ENCODE measurements around the gene ANKRD44.

The ANKRD44 gene

DNA sequence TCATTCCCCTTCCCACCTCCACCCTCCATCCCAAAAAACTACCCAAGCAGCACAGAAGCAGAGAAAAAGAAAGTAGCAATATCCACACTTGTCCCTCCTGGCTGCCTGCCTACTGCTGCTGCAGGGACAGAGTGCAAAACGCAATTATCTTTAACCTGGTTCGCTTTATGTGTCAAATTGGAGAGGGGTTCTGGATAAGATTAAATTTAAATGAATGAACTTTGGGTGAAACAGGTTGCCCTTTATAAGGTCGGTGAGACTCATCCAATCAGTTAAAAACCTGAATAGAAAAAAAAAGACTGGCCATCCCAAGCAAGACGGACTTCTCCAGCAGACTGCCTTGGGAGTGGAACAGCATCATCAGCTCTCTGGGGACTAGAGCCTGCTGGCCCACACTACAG lies 62.6 kb downstream of the ANKRD44 start:
- Histone ChIP-seq H3K4me2 (ENCODE audit: low read depth, low read length, poor library complexity, severe bottlenecking) (no peak overlapping the region), H3K4me1 (ENCODE audit: insufficient read depth, low read length, poor library complexity, severe bottlenecking) (peaks cover 33% of the 10 kb centered on the region), H2AFZ (ENCODE audit: low read length) (no peak overlapping the region), H3K27me3 (ENCODE audit: insufficient read depth, low read length, poor library complexity, severe bottlenecking) (no peaks in the 10 kb centered on the region), H3K9me2 (replicated peaks; ENCODE audit: low read depth, low read length) (no peaks in the 10 kb centered on the region), H3K36me3 (ENCODE audit: insufficient read depth, low read length) (0 out of 2 replicates have a peak, but pooled peaks cover 4% of the 10 kb centered on the region), H3K9ac (ENCODE audit: low read depth, low read length, poor library complexity, severe bottlenecking) (no peak overlapping the region), H3F3A (ENCODE audit: low read depth) (no peaks in the 10 kb centered on the region), H3K79me2 (ENCODE audit: insufficient read depth, low read length) (peaks cover 76% of the 10 kb centered on the region), H3K9me3 (ENCODE audit: insufficient read depth, low read depth, low read length) (no peaks in the 10 kb centered on the region), H3K4me3 (ENCODE audit: low read length, poor library complexity, severe bottlenecking) (no peak overlapping the region), H4K20me1 (ENCODE audit: insufficient read depth, low read length, poor library complexity, severe bottlenecking) (no peaks in the 10 kb centered on the region)
- TF ChIP-seq EZH2phosphoT487 (IDR thresholded peaks at IDR 0.05; ENCODE audit: borderline replicate concordance), result no peak
- TF ChIP-seq, protein P1, sequence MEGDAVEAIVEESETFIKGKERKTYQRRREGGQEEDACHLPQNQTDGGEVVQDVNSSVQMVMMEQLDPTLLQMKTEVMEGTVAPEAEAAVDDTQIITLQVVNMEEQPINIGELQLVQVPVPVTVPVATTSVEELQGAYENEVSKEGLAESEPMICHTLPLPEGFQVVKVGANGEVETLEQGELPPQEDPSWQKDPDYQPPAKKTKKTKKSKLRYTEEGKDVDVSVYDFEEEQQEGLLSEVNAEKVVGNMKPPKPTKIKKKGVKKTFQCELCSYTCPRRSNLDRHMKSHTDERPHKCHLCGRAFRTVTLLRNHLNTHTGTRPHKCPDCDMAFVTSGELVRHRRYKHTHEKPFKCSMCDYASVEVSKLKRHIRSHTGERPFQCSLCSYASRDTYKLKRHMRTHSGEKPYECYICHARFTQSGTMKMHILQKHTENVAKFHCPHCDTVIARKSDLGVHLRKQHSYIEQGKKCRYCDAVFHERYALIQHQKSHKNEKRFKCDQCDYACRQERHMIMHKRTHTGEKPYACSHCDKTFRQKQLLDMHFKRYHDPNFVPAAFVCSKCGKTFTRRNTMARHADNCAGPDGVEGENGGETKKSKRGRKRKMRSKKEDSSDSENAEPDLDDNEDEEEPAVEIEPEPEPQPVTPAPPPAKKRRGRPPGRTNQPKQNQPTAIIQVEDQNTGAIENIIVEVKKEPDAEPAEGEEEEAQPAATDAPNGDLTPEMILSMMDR (conservative IDR thresholded peaks at IDR 0.05; ENCODE audit: low read length), result no peak

DNA sequence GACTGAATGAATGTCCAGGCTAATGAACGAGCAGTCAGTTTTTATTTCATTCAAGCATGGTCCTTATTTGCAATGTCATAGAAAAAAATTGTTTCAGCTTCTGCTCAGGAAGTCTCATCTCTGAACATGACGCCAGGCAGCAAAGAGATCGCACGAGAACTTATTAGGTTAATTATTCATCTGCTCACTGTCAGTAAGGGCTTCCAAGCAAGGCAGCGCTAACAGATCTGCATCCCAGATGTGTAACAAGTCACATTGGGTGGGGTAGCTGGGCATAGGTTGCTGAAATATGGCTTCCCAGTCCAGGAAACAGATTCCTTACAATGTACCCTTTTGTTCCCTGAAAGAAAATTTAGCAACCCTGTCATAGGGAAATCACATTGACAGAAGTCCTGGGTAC lies 63.5 kb downstream of the ANKRD44 start:
- H3K36me3 ChIP-seq (ENCODE audit: insufficient read depth, low read length), result 0 out of 2 replicates have a peak, but pooled peaks cover 4% of the 10 kb centered on the region
- H3K4me2 ChIP-seq (ENCODE audit: low read depth, low read length, poor library complexity, severe bottlenecking), result no peak overlapping the region
- no peak overlapping the region for H2AFZ ChIP-seq (ENCODE audit: low read length)
- H3K4me3 ChIP-seq (ENCODE audit: low read length, poor library complexity, severe bottlenecking), result no peak overlapping the region
- H4K20me1 ChIP-seq (ENCODE audit: insufficient read depth, low read length, poor library complexity, severe bottlenecking), result no peaks in the 10 kb centered on the region
- no peaks in the 10 kb centered on the region for H3K9me2 ChIP-seq (replicated peaks; ENCODE audit: low read depth, low read length)
- H3K9ac ChIP-seq (ENCODE audit: low read depth, low read length, poor library complexity, severe bottlenecking), result no peak overlapping the region
- H3F3A ChIP-seq (ENCODE audit: low read depth), result no peaks in the 10 kb centered on the region
- no peaks in the 10 kb centered on the region for H3K27me3 ChIP-seq (ENCODE audit: insufficient read depth, low read length, poor library complexity, severe bottlenecking)
- peaks cover 41% of the 10 kb centered on the region for H3K4me1 ChIP-seq (ENCODE audit: insufficient read depth, low read length, poor library complexity, severe bottlenecking)
- peaks cover 81% of the 10 kb centered on the region for H3K79me2 ChIP-seq (ENCODE audit: insufficient read depth, low read length)
- H3K9me3 ChIP-seq (ENCODE audit: insufficient read depth, low read depth, low read length), result no peaks in the 10 kb centered on the region
- TF ChIP-seq, protein P1 (conservative IDR thresholded peaks at IDR 0.05; ENCODE audit: low read length), result no peak
- TF ChIP-seq EZH2phosphoT487 (IDR thresholded peaks at IDR 0.05; ENCODE audit: borderline replicate concordance), result no peak

DNA sequence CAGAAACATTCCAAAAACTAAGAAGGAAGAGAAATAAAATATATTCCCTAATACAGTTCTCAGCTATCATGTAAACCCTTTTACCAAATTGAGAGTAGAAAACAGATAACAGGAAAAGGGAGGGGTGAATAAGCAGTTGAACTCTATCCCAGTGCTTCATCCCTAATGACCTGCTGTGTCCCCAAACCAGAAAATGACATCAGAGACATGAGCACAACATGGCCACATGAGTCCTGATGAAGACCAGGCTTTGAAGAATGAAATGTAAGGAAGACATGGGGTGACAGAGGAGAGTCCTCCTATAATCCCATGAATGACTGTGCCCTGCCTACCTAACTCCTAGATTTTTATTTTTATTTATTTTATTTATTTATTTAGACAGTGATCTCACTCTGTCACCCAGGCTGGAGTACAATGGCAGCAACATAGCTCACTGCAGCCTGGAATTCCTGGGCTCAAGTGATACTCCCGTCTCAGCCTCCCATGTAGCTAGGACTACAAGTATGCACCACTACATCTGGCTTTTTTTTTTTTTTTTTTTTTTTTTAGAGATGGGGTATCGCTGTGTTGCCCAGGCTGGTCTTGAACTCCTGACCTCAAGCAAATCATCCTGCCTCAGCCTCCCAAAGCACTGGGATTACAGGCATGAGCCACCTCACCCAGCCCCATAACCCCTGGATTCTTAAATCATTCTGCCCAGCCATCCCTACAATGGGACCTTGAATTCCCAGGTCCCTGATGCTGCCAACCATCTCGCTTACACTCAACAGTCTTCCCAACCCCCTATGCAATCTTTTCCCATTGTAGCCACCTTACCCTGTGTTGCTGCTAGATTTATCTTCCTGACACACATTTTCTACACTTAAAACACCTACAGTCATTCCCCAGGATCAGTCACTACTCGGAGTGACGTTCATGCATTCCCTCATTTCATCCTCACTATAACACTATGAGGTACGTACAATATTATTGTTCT lies 64.5 kb downstream of the ANKRD44 start:
- H3K4me1 ChIP-seq (ENCODE audit: insufficient read depth, low read length, poor library complexity, severe bottlenecking), result peaks cover 44% of the 10 kb centered on the region
- H3K4me2 ChIP-seq (ENCODE audit: low read depth, low read length, poor library complexity, severe bottlenecking), result no peak overlapping the region
- peaks cover 77% of the 10 kb centered on the region for H3K79me2 ChIP-seq (ENCODE audit: insufficient read depth, low read length)

More for the DNA sequence above, 64.5 kb downstream of the ANKRD44 start:
- no peaks in the 10 kb centered on the region for H3F3A ChIP-seq (ENCODE audit: low read depth)
- H3K4me3 ChIP-seq (ENCODE audit: low read length, poor library complexity, severe bottlenecking), result no peak overlapping the region
- H3K9me3 ChIP-seq (ENCODE audit: insufficient read depth, low read depth, low read length), result no peaks in the 10 kb centered on the region
- H2AFZ ChIP-seq (ENCODE audit: low read length), result no peak overlapping the region
- H3K9ac ChIP-seq (ENCODE audit: low read depth, low read length, poor library complexity, severe bottlenecking), result no peak overlapping the region
- no peaks in the 10 kb centered on the region for H3K9me2 ChIP-seq (replicated peaks; ENCODE audit: low read depth, low read length)
- H3K36me3 ChIP-seq (ENCODE audit: insufficient read depth, low read length), result 0 out of 2 replicates have a peak, but pooled peaks cover 4% of the 10 kb centered on the region
- no peak for TF ChIP-seq EZH2phosphoT487 (IDR thresholded peaks at IDR 0.05; ENCODE audit: borderline replicate concordance)
- TF ChIP-seq, protein P1 (conservative IDR thresholded peaks at IDR 0.05; ENCODE audit: low read length), result no peak
- H3K27me3 ChIP-seq (ENCODE audit: insufficient read depth, low read length, poor library complexity, severe bottlenecking), result no peaks in the 10 kb centered on the region
- peaks cover 5% of the 10 kb centered on the region for H4K20me1 ChIP-seq (ENCODE audit: insufficient read depth, low read length, poor library complexity, severe bottlenecking)
